ENCODE data around the gene HSD3B7.

DNA sequence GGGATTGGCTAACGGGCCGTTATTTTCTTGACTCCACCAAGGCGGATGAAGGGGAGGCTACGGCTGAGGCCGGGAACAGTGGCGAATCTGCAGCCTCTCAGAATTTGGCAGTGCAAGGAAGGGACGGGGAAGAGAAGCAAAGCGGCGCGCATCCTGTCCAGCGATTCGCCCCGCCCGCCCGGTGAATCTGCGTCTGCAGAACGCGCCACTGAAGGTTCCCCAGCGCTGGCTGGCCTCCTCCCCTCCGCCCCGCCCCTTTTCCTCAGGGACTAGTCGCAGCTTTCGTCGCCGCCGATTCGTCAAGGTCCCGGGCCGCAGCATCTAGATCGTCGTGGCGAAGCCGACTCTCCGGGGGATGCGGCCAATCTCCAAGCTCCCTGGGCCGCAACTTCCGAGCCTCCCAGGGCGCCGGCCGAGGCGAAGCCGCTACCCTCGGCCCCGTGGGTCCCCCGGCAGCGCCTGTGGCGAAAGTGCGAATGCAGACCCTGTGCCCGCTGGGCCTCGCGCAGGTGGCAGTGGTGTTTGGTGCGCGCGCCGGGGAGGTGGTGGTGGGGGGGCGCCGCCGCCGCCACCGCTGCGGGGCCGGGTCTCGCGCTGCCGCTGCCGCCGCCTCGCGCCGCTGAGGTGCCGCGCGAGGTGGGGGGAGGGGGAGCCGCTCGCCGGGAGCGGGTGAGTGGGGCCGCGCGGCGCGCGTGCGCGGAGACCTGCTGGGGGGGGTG is 27.4 kb upstream of the HSD3B7 start, which contains the start of gene SETD1A:
- no peak for TF ChIP-seq YY1 (IDR thresholded peaks at IDR 0.05; ENCODE audit: insufficient read depth, insufficient read length)
- no peak for TF ChIP-seq ZNF274 (IDR thresholded peaks at IDR 0.05; ENCODE audit: low read depth, low read length)
- TF ChIP-seq SUZ12 (IDR thresholded peaks at IDR 0.05; ENCODE audit: extremely low read depth, insufficient read depth, insufficient read length): no peak

Data from NT2/D1 (cell line).